WERI-Rb-1 (cell line): ENCODE data around the gene IL22RA2.

Experiments
- DNase-seq: peaks from one replicate; pipeline ENCODE4 v3.0.0-alpha.2; 2020
- H3K27ac ChIP-seq: fragments of 250-450 bp; sonication (Bioruptor Pico); 2 replicates; pipeline ENCODE4 v1.5.1; 2020; ENCODE audit warnings: mild to moderate bottlenecking, moderate library complexity
- H3K27me3 ChIP-seq: fragments of 250-450 bp; sonication (Bioruptor Pico); 2 replicates; pipeline ENCODE4 v1.5.1; 2021; ENCODE audit warnings: mild to moderate bottlenecking, low read depth, moderate library complexity; ENCODE audit not compliant: insufficient read depth, severe bottlenecking
- H3K36me3 ChIP-seq: fragments of 250-450 bp; sonication (Bioruptor Pico); 2 replicates; pipeline ENCODE4 v1.5.1; 2020; ENCODE audit warnings: mild to moderate bottlenecking, moderate library complexity
- H3K4me3 ChIP-seq: 2 replicates; pipeline ENCODE4 v1.5.1; 2011; ENCODE audit warnings: low read depth, mild to moderate bottlenecking, control low read depth, low read length
- H3K9me3 ChIP-seq: fragments of 250-450 bp; sonication (Bioruptor Pico); 2 replicates; pipeline ENCODE4 v1.5.1; 2021; ENCODE audit warnings: mild to moderate bottlenecking, moderate library complexity; ENCODE audit not compliant: severe bottlenecking
- TF ChIP-seq, protein P1 (sequence below): IDR thresholded peaks from 2 replicates; pipeline ENCODE4 v1.5.1; 2011; ENCODE audit warnings: low read depth, mild to moderate bottlenecking, control low read depth, inconsistent platforms, low read length

The IL22RA2 gene

DNA sequence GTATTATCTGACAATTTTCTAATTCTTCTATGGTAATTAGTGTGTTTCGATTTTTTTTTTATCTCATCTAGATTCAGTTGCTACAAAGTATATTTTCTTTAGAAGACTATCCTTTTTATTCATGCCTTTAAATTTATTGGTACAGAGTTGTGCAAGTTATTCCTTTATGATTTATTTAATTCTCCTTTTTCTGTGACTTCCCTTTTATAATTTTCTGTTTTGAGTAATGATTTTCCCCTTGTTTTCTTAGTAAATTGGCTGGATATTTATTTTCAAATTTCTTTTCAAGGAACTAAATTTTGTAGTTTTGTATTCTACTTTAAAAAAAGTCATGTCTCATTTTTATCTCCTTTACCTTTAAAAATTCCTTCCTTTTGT is 2.4 kb upstream of the IL22RA2 start:
- no peaks in the 10 kb centered on the region for H3K9me3 ChIP-seq
- no peaks in the 10 kb centered on the region for H3K27me3 ChIP-seq
- H3K36me3 ChIP-seq = no peaks in the 10 kb centered on the region
- no peak overlapping the region for H3K27ac ChIP-seq
- TF ChIP-seq, protein P1, sequence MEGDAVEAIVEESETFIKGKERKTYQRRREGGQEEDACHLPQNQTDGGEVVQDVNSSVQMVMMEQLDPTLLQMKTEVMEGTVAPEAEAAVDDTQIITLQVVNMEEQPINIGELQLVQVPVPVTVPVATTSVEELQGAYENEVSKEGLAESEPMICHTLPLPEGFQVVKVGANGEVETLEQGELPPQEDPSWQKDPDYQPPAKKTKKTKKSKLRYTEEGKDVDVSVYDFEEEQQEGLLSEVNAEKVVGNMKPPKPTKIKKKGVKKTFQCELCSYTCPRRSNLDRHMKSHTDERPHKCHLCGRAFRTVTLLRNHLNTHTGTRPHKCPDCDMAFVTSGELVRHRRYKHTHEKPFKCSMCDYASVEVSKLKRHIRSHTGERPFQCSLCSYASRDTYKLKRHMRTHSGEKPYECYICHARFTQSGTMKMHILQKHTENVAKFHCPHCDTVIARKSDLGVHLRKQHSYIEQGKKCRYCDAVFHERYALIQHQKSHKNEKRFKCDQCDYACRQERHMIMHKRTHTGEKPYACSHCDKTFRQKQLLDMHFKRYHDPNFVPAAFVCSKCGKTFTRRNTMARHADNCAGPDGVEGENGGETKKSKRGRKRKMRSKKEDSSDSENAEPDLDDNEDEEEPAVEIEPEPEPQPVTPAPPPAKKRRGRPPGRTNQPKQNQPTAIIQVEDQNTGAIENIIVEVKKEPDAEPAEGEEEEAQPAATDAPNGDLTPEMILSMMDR = no peak
- no peak for DNase-seq
- H3K4me3 ChIP-seq = no peak overlapping the region

DNA sequence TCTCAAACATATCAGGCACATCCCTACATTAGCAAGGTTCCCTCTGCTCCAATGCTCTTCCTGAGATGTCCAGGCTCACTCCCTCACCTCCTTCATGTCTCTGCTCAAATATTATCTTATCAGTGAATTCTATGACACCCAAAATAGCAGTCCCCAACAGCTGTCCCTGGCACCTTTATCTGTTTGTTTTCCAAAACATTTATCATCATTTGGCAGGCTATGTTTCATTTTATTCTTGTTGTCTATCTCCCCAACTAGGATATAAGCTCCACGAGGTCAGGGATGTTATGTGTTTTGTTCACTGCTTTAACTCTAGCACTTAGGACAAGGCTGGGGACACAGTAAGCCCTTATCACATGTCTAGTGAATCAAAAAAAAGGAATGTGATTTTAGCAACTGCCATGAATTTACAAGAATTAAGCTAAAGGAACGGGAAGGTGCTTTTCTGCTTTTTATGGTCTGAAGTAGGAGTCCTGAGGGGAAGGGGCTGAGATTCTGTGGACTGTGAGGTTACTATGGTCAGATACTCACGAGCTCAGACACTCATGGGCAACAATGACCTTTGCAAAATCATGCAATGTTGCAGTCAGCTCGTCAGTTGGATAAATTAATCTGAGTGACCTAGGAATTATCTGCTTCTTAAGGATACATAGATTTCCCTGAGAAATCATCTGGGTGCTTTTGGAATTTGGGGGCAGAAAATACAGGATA is 1.9 kb upstream of the IL22RA2 start:
- no peak for DNase-seq
- no peaks in the 10 kb centered on the region for H3K27me3 ChIP-seq
- no peak overlapping the region for H3K27ac ChIP-seq
- H3K4me3 ChIP-seq = no peak overlapping the region
- H3K9me3 ChIP-seq = no peaks in the 10 kb centered on the region
- TF ChIP-seq, protein P1 = no peak
- H3K36me3 ChIP-seq = no peaks in the 10 kb centered on the region

DNA sequence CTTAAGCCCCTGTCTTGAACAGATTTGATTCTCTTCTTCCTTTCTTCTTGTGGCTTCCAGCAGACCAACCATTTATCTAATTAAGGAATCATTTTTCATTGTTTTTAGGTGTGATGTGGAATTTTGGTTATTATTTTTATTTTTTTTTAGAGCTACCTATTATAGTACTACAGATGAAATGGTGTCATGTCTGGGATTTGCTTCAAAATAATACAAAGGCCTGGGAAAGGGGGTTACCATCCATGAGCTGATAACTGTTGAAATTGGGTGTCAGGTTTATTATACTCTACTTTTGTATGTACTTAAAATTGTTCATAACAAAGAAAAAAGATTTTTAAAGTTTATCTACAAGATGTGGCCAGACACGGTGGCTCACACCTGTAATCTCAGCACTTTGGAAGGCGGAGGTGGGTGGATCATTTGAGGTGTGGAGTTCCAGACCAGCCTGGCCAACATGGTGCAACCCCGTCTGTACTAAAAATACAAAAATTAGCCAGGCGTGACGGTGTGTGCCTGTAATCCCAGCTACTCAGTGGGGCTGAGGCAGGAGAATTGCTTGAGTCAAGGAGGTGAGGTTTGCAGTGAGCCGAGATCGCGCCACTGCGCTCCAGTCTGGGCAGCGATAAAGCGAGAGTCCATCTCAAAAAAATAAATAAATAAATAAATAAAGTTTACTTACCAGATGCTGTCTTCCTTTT is 561 bp downstream of the IL22RA2 start:
- Histone ChIP-seq H3K36me3 (no peaks in the 10 kb centered on the region), H3K27ac (no peak overlapping the region), H3K9me3 (no peaks in the 10 kb centered on the region), H3K27me3 (no peaks in the 10 kb centered on the region), H3K4me3 (no peak overlapping the region)
- TF ChIP-seq, protein P1 = no peak
- no peak for DNase-seq

DNA sequence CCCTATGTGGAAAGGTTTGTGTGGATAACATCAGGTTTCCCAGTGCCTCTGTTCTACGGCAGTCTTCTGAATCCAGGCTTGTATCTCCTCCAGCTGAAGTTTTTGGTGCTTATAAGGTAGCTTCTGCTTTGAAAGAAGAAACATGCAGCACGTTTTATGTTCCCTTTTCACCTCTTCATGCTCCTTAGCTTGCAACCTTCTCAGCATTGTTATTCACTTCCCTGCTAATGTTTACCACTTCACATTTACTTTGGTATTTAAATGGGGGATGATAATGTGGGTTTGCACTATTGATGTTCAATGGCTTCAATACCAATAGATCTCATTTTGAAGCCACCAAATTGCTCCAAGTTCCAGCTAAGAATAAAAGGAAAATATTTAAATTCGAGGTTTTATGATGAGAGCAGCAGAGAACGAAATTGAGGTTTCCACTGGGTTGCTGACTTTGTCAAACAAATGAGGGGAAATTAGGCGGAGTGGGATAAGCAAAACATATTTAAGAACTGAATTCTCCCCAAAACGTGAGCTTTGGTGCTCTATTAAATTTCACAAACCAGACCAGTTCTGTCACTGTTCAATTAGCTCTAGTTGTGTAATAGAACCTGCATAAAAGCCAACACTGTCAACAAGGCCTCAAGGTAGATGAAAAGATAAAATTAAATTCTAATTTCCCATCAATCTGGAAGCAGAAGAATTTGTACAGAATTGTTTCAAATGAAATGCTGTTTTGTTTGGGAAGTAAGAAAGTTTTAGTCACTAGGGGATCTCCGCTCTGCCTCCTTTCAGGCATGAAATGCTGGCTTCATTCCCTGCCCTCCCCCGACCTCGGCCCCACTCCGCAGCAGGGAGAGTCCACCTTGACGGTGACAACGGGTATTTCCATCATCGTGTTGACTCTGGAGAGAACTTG is 1.4 kb downstream of the IL22RA2 start:
- Histone ChIP-seq H3K9me3 (no peaks in the 10 kb centered on the region), H3K27ac (no peak overlapping the region), H3K4me3 (no peak overlapping the region), H3K27me3 (no peaks in the 10 kb centered on the region), H3K36me3 (no peaks in the 10 kb centered on the region)
- TF ChIP-seq, protein P1 = no peak
- DNase-seq = no peak

DNA sequence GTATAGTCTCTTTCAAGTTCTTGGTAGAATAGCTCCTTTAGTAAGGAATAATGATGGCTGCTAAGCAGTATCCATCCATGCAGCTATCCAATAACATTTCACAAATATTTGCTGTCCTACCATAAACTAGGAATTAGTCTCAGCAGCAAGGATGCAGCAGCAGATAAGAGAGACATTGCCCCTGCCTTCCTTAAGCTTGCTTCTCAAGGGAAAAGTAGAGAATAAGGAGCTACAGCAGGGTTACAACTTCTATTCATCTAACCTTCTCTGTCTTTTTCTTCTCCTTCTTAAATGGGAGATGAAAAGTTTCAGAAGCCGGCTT is 2.4 kb downstream of the IL22RA2 start:
- no peaks in the 10 kb centered on the region for H3K36me3 ChIP-seq
- TF ChIP-seq, protein P1 = no peak
- no peaks in the 10 kb centered on the region for H3K9me3 ChIP-seq
- no peak overlapping the region for H3K4me3 ChIP-seq
- DNase-seq = no peak
- no peaks in the 10 kb centered on the region for H3K27me3 ChIP-seq
- H3K27ac ChIP-seq = no peak overlapping the region
